Fibroblast of peridontal ligament (primary cell): ENCODE results near the gene LPAR1.

ENCODE experiments used
- DNase-seq: peaks from one replicate; pipeline ENCODE4 v3.0.0-alpha.2; 2010; ENCODE audit errors: extremely low read depth

The LPAR1 gene

GRCh38 chr9:110999379-110999778, 38.9 kb downstream of the LPAR1 start:
- DNase-seq: no peak

GRCh38 chr9:110997847-110998246, 40.4 kb downstream of the LPAR1 start:
- DNase-seq: peak; percentile 75

GRCh38 chr9:110996436-110997220, 41.6 kb downstream of the LPAR1 start:
- DNase-seq: peak; percentile 97

GRCh38 chr9:110995420-110996340, 42.6 kb downstream of the LPAR1 start:
- DNase-seq: peak; percentile 66

GRCh38 chr9:110994771-110995241, 43.5 kb downstream of the LPAR1 start:
- peak; percentile 82 for DNase-seq

- DNase-seq: no peak
Measured at GRCh38 chr9:110990481-110990880, 47.8 kb downstream of the LPAR1 start.

- peak; percentile 33 for DNase-seq
Measured at GRCh38 chr9:110986529-110986928, 51.7 kb downstream of the LPAR1 start.

DNA sequence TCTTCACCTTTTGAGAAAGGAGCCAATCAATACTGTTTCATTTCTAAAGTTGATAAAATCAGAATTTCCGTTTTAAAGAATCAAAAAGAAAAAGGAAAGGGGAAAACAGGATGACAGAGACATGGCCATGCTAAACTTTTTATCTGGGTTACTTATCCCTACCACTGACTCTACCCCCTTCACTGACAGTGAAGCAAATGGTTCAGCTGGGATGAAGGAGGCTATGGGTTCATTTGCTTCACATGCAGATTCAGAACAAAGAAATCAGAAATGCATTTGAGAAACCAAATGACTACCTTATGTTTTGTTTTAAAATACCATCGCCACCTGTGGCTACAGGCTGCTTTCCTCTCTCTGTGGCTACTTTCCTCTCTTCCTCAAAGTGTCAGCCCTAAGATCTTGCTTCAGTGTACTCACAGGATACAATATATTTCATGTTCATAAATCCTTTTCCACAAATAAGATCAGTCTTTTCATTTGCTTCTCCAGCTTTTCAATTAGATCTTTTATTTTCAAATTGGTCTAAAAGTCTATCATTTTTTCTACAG, 53.3 kb downstream of the LPAR1 start:
- DNase-seq: no peak

DNA sequence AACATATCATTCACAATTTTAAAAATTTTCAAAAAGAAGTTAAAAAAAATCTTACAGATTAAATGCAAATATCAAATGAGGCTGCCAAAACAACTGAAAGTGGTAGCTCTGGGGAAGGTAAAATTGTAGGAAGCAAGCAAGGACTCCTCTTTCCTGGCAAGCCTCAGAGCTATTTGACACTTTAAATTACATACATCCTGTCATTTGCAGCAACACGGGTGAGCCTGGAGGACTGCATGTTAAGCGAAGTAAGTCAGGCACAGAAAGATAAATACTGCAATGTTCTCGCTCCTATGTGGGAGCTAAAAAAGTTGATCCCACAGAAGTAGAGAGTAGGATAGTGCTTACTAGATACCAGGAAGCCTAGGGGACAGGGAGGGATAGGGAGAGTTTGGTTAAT, 58.0 kb downstream of the LPAR1 start:
- no peak for DNase-seq

GRCh38 chr9:110979636-110980035, 58.6 kb downstream of the LPAR1 start:
- DNase-seq: no peak

- DNase-seq: no peak
Measured at GRCh38 chr9:110978516-110978915, 59.8 kb downstream of the LPAR1 start.

- DNase-seq: peak; percentile 76
Measured at GRCh38 chr9:110977259-110977709, 61.0 kb downstream of the LPAR1 start.

DNA sequence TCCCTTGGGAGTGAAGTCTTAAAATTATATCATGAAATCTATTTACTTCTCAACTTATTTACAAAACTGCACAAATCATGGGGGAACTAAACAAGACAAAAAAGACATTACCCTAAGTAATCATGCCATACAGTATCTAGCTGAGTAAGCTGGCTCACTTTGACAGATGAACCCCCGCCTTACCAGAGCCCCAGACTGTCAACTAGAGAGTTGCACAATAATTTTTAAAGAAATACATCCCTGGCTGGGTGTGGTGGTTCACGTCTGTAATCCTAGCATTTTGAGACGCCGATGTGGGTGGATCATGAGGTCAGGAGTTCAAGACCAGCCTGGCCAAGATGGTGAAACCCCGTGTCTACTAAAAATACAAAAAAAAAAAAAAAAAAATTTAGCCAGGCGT, 62.3 kb downstream of the LPAR1 start:
- no peak for DNase-seq

DNA sequence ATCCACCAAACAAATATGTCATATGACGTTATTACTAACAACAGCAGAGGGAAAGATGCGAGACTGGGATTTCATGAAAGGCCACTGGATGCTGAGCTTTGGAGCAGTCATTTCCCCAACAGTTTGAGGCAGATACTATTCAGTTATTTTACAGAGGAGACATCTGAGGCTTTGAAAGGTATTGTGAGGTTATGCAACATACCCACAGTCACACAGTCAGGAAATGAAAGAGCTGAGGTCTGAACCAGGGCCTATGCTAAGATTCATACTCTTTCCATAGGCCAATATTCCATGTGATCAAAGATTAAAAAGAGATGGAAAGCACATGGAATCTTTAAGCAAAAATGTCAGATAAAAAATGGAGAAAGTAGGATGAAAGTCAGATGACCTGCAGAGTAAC, 63.0 kb downstream of the LPAR1 start:
- DNase-seq: no peak

GRCh38 chr9:110971705-110972104, 66.6 kb downstream of the LPAR1 start:
- DNase-seq: no peak

DNA sequence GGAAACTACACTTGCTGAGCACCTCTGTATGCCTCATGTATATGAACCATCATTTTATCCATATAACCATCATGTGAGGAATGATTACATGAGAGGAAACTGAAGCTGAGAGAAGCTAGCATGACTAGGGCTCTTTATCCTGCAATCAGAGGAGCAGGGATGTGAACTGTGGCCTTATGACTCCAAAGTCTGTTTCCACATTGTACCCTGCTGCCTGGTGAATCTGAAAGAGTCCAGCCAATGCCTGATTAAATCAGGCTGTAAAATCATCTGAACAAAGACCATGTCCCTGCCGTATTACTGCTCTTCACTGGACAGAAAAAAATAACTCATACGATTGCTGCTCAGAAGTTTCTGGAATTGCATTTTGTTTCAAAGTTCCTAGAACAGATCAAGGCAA, 67.0 kb downstream of the LPAR1 start:
- no peak for DNase-seq

GRCh38 chr9:110969971-110970386, 68.3 kb downstream of the LPAR1 start:
- DNase-seq: peak; percentile 31

DNA sequence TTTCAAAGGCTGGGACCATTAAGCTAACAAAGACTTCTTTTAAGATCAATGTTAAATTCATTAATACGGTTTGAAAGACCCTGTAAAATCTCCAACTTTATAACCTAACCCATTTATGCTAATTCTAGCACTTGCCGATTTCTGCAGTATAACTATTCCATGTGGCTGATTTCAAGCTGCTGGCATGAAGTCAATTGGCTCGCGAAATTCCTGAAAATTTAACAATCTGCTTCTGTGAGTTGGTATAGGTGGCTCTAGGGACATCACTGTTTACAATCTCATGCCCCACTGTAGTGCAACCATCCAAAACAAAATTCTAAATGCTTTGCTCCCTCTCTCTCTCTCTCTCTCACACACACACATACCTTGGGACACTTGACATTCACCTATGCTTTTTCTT, 70.2 kb downstream of the LPAR1 start:
- DNase-seq: no peak

GRCh38 chr9:110967196-110967595, 71.1 kb downstream of the LPAR1 start:
- DNase-seq: no peak

- no peak for DNase-seq
Measured at GRCh38 chr9:110960288-110960687, 78.0 kb downstream of the LPAR1 start.

DNA sequence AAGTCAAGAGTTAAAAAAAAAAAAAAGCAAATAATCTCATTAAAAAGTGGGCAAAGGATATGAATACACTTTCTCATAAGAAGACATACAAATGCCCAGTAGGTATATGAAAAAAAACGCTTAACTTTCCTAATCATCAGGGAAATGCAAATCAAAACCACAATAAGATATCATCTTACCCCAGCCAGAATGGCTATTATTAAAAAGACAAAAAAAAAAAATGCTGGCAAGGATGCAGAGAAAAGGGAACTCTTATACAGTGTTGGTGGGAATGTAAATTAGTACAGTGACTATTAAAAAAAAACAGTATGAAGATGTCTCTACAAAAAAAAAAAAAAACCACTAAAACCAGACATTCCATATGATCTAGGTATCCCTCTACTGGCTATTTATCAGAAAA, 79.4 kb downstream of the LPAR1 start:
- no peak for DNase-seq

DNA sequence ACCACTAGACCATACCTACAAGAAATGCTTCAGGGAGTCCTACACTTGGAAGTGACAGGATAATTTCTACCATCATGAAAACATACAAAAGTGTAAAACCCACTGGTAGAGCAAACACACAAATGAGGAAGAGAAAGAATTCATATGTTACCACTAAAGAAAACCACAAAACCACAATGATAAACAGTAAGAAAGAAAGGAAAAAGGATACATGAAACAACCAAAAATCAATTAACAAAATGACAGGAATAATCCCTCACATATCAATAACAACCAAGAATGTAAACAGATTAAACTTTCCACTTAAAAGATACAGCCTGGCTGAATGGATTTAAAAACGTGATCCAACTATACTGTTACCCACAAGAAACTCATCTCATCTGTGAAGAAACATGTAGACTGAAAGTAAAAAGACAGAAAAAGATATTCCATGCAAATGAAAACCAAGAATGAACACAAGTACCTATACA, 83.4 kb downstream of the LPAR1 start:
- peak; percentile 85 for DNase-seq
